Measurements from ENCODE around the gene RASSF3. TPM values are rescaled to one million over a fixed set of nuclear protein-coding genes. Genes with fewer than 3 reads are reported as not detected.

The RASSF3 gene
- total and polyA plus RNA-seq, 12 donors, result 21.6 to 159 (median 82.4) TPM

DNA sequence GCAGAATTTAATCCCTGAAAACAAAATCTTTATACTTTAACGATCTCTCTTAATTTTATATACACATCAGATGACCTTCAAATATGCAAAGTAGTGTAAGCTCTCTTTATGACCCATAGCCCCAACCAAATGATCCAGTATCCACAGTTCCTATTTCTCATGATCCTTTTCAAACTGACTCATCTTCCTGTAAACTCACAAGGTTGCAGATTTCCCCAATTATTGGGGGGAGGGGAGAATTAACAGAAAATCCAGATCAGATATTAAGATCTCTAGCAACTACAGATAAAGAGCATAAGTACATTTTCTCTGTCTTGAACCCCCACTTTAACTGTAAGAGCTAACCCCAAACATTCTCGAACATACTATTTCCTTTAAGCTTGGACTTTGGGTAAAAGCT is 136.4 kb downstream of the RASSF3 start:
- DNase-seq, result no peak
- intact Hi-C loops (cut with DNase I), result no loop called here
- Histone ChIP-seq H3K36me3 (peaks cover 0 to 95% (median 48%) of the 10 kb centered on the region in 9 donors), H3K27ac (peak overlapping the region in 1 of 10 donors; percentile 78), H3K4me1 (peaks cover 0 to 61% (median under 1%) of the 10 kb centered on the region in 9 donors), H3K9me3 (no peaks in the 10 kb centered on the region), H3K4me3 (no peak overlapping the region), H3K27me3 (no peaks in the 10 kb centered on the region)
- no peak for ATAC-seq
- TF ChIP-seq, protein P1, sequence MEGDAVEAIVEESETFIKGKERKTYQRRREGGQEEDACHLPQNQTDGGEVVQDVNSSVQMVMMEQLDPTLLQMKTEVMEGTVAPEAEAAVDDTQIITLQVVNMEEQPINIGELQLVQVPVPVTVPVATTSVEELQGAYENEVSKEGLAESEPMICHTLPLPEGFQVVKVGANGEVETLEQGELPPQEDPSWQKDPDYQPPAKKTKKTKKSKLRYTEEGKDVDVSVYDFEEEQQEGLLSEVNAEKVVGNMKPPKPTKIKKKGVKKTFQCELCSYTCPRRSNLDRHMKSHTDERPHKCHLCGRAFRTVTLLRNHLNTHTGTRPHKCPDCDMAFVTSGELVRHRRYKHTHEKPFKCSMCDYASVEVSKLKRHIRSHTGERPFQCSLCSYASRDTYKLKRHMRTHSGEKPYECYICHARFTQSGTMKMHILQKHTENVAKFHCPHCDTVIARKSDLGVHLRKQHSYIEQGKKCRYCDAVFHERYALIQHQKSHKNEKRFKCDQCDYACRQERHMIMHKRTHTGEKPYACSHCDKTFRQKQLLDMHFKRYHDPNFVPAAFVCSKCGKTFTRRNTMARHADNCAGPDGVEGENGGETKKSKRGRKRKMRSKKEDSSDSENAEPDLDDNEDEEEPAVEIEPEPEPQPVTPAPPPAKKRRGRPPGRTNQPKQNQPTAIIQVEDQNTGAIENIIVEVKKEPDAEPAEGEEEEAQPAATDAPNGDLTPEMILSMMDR (IDR thresholded peaks at IDR 0.05), result no peak
- 91 to 95% methylated on average over 2 of the region's 2 CpGs for whole genome bisulfite sequencing, 2 donors

Small RNA genes within 50 kb of the gene (microRNA-seq; reads per million reads assigned to microRNA genes)
- gene MIR548C (0 reads per million in 2 donors), gene MIR548Z (0 reads per million in 2 donors)

Other genes with a start within 250 kb of the RASSF3 start
- not detected for gene C12orf56, start 219.7 kb upstream of the RASSF3 start, total RNA-seq
- gene C12orf56, start 219.7 kb upstream of the RASSF3 start, polyA plus RNA-seq, result not detected
- gene XPOT, start 206.1 kb upstream of the RASSF3 start, total RNA-seq, result 10 to 100 TPM; 15.2 to 31.6 (median 20.1) TPM
- 10 to 100 TPM in 1 of 2 donors, 1 to 10 TPM in 1; 8.6 to 15.0 TPM for gene XPOT, start 206.1 kb upstream of the RASSF3 start, polyA plus RNA-seq
- gene TBK1, start 158.4 kb upstream of the RASSF3 start, total RNA-seq, result 10 to 100 TPM in 9 of 10 donors, 1 to 10 TPM in 1; 9.0 to 15.1 (median 10.5) TPM
- gene TBK1, start 158.4 kb upstream of the RASSF3 start, polyA plus RNA-seq, result 1 to 10 TPM; 8.2 to 9.7 TPM
- gene GNS, start 148.9 kb downstream of the RASSF3 start, total RNA-seq, result 100 to 1,000 TPM in 7 of 10 donors, 10 to 100 TPM in 3; 89.1 to 204 (median 102) TPM
- gene GNS, start 148.9 kb downstream of the RASSF3 start, polyA plus RNA-seq, result 10 to 100 TPM; 20.4 to 41.4 TPM
- 1 to 10 TPM in 2 of 10 donors, under 1 TPM in 8; 0.36 to 2.4 (median 0.66) TPM for gene TBC1D30, start 214.2 kb downstream of the RASSF3 start, total RNA-seq
- 1 to 10 TPM in 1 of 2 donors, under 1 TPM in 1; 0.51 to 1.2 TPM for gene TBC1D30, start 214.2 kb downstream of the RASSF3 start, polyA plus RNA-seq

Data from heart right ventricle (tissue), 16 donors.